Measurements from ENCODE around the gene PCDHA12.
A peak's percentile ranks its signal among the peaks of the same experiment; 100 is the strongest.
"Not testable (repeated sequence)": the region's sequence is repeated elsewhere in the genome, so short reads cannot be mapped to it uniquely, and the experiment has no call there.

Gene PCDHA12

DNA sequence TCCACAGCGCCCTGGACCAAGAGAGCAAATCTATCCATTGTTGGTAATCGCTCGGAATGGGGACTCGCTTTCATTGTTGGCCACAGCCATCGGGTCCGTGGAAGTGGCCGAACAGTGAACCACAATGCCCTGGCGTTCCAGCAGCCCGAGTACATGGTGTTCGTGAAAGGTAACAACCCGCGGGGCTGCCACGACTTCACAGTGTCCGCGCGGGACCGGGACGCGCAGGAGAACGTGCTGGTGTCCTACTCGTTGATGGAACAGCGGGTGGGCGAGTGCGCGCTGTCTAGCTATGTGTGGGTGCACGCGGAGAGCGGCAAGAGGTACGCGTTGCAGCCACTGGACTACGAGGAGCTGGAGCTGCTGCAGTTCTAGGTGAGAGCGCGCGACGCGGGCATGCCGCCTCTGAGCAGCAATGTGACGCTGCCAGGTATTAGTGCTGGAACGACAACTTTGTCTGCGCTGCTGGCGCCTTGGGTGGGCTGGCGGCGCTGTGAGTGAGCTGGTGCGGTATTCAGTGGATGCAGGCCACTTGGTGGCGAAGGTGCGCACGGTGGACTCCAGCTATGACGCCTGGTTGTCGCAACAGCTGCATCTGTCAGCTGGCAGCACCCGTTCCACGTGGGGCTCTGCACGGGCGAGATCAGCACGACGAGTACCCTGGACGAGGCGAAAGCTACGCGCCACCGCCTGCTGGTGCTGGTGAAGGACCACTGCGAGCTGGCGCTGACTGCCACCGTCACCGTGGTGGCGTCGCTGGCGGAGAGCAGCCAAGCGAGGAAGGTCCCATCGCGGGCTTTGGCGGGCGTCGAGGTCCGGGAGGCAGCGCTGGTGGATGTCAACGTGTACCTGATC, 12.4 kb upstream of the PCDHA12 start:
- no peak for DNase-seq

DNA sequence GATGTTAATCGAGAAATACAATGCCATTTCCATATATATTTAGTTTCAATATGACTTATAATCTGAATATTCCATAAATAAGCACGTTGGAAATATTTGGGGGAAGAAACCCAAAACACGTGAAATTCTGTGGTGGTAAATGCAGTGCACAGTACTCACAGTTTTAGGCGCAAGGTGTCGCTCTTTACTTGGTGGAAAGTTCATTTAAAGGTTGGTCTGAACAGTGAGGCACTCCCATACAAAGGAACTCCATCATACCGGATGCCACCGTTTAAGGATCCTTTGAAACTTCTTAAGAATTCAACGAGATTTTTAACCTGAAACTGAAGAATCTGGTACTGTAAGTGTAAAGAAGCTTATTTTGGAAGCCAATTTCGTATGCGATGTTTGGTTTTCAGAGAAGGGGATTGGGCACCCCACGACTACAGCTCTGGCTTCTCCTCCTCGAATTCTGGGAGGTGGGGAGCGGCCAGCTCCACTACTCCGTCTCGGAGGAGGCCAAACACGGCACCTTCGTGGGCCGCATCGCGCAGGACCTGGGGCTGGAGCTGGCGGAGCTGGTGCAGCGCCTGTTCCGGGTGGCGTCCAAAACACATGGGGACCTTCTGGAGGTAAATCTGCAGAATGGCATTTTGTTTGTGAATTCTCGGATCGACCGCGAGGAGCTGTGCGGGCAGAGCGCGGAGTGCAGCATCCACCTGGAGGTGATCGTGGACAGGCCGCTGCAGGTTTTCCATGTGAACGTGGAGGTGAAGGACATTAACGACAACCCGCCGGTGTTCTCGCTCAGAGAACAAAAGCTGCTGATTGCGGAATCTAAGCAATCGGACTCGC, 6.2 kb upstream of the PCDHA12 start, which contains the start of gene PCDHA11:
TSS of gene PCDHA11 (plus strand) at position 237 of the 834 bp plus-strand sequence. CDS start at position 384, 147 bp downstream.
- DNase-seq, result peak; percentile 5

DNA sequence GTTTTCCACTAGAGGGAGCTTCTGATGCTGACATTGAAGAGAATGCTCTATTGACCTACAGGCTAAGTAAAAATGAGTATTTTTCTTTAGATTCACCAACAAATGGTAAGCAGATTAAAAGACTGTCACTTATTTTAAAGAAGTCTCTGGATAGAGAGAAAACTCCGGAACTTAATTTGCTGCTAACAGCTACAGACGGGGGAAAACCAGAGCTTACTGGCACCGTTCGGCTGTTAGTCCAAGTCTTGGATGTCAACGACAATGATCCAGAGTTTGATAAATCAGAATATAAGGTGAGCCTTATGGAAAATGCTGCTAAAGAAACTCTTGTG, 5.6 kb upstream of the PCDHA12 start:
- no peak for DNase-seq

DNA sequence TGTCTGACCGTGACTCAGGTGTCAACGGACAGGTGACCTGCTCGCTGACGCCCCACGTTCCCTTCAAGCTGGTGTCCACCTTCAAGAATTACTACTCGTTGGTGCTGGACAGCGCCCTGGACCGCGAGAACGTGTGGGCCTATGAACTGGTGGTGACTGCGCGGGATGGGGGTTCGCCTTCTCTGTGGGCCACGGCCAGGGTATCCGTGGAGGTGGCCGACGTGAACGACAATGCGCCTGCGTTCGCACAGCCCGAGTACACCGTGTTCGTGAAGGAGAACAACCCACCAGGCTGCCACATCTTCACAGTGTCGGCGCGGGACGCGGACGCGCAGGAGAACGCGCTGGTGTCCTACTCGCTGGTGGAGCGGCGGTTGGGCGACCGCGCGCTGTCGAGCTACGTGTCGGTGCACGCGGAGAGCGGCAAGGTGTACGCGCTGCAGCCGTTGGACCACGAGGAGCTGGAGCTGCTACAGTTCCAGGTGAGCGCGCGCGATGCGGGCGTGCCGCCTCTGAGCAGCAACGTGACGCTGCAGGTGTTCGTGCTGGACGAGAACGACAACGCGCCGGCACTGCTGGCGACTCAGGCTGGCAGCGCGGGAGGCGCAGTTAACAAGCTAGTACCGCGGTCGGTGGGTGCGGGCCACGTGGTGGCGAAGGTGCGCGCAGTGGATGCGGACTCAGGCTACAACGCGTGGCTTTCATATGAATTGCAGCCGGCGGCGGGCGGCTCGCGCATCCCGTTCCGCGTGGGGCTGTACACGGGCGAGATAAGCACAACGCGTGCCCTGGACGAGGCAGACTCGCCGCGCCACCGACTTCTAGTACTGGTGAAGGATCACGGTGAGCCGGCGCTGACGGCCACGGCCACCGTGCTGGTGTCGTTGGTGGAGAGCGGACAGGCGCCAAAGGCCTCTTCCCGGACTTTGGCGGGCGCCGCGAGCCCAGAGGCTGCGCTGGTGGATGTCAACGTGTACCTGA, 4.6 kb upstream of the PCDHA12 start:
- DNase-seq, result no peak

DNA sequence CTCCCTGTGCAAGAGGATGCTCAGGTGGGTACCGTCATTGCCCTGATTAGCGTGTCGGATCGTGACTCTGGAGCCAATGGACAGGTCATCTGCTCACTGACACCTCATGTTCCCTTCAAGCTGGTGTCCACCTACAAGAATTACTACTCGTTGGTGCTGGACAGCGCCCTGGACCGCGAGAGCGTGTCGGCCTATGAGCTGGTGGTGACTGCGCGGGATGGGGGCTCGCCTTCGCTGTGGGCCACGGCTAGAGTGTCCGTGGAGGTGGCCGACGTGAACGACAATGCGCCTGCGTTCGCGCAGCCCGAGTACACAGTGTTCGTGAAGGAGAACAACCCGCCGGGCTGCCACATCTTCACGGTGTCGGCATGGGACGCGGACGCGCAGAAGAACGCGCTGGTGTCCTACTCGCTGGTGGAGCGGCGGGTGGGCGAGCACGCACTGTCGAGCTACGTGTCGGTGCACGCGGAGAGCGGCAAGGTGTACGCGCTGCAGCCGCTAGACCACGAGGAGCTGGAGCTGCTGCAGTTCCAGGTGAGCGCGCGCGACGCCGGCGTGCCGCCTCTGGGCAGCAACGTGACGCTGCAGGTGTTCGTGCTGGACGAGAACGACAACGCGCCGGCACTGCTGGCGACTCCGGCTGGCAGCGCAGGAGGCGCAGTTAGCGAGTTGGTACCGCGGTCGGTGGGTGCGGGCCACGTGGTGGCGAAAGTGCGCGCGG, 1.6 kb downstream of the PCDHA12 start:
- not testable (repeated sequence) for DNase-seq

DNA sequence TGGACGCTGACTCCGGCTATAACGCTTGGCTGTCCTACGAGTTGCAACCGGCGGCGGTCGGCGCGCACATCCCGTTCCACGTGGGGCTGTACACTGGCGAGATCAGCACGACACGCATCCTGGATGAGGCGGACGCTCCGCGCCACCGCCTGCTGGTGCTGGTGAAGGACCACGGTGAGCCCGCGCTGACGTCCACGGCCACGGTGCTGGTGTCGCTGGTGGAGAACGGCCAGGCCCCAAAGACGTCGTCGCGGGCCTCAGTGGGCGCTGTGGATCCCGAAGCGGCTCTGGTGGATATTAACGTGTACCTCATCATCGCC, 2.1 kb downstream of the PCDHA12 start:
- no peak for DNase-seq

DNA sequence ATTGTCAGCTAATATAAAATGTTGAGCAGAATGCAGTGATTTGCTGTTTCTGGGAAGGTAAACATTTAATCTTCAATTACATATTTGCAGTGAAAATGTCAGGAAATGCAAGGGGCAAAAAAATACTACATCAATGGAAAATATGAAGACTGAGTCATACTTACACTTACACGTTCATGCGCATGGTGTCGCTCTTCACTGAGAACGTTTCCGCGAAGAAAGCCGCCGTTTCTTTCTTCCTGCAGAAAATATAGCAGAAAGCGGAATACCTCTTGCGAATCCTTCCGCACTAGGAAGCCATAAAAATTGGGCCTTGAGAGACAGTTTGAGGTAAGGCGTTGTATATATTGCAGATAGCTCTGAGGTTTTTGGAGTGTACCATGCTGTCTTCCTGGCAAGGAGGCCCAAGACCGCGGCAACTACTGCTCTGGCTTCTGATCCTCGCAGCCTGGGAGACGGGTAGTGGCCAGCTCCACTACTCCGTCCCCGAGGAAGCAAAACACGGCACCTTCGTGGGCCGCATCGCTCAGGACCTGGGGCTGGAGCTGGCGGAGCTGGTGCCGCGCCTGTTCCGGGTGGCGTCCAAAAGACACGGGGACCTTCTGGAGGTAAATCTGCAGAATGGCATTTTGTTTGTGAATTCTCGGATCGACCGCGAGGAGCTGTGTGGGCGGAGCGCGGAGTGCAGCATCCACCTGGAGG, 6.9 kb downstream of the PCDHA12 start, which contains the start of gene PCDHA13:
TSS of gene PCDHA13 (plus strand) at position 236 of the 702 bp plus-strand sequence. CDS start at position 381, 145 bp downstream.
- no peak for DNase-seq

DNA sequence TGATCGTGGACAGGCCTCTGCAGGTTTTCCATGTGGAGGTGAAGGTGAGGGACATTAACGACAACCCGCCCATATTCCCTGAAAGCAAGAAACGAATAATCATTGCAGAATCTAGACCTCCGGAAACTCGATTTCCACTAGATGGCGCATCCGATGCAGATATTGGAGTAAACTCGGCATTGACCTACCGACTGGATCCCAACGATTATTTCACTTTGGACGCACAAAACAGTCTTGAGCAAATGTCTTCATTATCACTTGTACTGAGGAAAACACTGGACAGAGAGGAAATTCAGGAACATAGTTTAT, 7.4 kb downstream of the PCDHA12 start:
- no peak for DNase-seq

DNA sequence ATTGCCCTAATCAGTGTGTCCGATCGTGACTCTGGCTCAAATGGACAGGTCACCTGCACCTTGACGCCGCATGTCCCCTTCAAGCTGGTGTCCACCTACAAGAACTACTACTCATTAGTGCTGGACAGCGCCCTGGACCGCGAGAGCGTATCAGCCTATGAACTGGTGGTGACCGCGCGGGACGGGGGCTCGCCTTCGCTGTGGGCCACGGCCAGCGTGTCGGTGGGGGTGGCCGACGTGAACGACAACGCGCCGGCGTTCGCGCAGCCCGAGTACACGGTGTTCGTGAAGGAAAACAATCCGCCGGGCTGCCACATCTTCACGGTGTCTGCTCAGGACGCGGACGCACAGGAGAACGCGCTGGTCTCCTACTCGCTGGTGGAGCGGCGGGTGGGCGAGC, 8.3 kb downstream of the PCDHA12 start:
- no peak for DNase-seq

DNA sequence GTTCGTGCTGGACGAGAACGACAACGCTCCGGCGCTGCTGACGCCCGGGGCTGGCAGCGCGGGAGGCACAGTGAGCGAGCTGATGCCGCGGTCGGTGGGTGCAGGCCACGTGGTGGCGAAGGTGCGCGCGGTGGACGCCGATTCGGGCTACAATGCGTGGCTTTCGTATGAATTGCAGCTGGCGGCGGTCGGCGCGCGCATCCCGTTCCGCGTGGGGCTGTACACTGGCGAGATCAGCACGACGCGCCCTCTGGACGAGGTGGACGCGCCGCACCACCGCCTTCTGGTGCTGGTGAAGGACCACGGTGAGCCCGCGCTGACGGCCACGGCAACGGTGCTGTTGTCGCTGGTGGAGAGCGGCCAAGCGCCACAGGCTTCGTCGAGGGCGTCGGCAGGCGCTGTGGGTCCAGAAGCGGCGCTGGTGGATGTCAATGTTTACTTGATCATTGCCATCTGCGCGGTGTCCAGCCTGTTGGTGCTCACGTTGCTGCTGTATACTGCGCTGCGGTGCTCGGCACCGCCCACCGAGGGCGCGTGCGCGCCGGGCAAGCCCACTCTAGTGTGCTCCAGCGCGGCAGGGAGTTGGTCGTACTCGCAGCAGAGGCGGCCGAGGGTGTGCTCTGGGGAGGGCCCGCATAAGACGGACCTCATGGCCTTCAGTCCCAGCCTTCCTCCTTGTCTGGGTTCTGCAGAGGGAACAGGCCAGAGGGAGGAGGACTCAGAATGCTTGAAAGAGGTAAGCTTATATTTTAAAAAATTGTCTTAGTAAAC, 9.0 kb downstream of the PCDHA12 start:
- DNase-seq, result no peak

DNA sequence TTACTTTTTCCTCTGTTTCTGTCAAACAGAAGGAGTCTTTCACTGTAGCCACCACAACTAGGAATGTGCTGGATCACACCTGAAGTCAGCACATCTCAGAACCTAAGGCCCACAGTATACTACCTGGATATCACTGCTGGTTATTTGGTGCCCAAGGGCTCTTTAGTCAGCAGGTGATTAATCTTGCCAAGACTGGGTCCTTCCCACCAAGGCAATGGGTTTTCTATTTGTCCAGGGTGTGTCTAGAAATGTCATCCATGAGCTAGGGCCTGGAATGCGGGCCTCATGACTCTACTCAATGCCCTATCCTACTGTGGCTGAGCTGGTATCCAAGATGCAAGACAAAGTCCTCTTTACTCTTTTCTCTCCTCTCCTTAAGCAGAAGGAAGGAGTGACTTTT, 41.2 kb downstream of the PCDHA12 start:
- no peak for DNase-seq

DNA sequence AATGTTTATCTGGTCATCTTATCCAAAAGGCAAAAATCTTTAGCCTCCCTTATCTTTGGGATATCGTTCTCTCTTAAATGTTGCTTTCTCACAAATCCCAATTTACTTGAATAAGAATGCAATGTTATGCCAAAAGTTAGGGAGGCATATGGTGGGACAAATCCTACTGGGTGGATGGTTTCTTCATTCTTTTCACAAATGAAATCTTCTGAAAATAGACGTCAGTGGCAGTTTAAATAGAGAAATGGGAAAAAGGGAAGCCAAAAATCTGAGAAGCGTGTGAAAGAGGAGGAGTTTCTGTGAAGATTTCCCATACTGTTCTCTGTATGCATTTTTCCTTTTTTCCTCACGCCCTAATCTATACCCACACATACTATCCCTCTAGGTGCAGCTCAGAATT, 48.5 kb downstream of the PCDHA12 start:
- DNase-seq, result no peak

DNA sequence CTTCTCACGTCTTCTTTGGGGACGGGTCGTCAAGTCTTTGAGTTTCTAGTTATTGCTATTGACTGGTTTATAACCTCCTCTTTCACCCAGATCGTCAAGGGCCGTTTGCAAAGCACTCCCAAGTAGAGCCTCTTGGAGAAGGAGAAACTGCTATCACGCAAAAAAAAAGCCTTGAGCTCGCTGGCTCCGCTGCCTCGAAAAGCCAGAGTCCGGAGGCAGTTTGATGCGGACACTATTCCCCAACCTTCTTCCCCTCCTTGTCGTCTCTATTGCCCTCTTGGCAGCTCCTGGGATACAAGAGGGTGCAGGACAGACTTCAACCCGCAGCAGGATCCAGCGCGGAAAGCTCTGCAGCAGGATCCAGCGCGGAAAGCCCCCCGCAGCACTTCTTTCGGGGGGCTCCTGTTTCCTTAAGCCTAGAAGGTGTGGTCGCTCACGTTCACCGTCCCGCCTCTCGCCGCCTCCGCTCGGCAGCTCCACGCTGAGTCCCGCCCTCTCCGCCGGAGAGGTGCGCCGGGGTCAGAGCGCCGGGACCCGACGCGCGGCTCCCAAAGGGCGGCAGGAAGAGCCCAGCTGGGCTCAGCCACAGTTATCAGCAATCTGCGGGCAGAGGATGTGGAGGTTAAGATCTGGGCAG, 50.8 kb downstream of the PCDHA12 start, which contains the start of gene PCDHAC1:
TSS of gene PCDHAC1 (plus strand) at position 494 of the 637 bp plus-strand sequence. CDS start 594 bp downstream, outside the sequence.
- no peak for DNase-seq

DNA sequence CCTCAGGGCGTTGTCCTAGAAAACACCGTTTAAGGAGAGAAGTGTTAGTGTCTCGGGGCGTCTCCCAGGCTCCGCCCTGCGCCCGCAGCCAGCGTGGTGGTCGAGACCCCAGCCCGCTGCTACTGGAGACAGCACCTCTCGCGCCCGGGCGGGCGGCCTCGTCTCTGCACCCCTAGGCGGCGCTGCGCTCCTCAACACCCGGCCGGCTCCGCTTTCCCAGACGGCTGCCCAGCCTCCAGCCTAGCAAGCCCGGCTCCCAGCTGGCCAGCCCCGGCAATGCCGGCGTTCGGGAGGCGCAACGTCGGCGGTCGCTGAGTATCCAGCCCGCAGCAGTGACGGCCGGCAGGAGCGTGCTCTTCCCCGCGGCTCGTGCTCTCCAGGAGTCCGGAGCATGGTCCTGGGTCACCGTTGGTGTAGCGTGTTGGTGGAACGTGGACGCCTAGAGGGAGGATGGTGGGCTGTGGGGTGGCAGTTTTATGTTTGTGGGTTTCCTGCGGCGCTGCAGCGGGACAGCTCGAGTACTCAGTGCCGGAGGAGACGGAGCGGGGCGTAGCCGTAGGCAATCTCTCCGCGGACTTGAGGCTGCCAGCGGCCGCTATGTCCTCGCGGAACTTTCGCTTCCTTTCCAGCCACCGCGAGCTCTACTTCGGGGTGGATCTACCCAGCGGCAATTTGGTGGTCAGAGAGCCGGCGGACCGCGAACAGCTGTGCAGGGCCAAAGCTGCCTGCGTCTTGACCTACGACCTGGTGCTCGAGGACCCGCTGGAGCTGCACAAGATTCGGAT, 51.5 kb downstream of the PCDHA12 start:
- DNase-seq, result peak; percentile 1

DNA sequence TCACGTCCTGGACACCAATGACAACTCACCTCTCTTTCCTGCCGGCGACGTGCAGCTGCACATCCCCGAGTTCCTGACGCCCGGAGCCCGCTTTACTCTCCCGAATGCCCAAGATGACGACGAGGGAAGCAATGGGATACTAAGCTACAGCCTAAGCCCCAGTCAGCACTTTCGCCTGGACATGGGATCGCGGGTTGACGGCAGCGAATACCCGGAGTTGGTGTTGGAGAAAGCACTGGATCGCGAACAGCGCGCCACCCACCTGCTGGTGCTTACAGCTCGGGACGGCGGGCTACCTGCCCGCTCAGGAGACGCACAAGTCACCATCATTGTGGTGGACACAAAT, 52.1 kb downstream of the PCDHA12 start:
- DNase-seq, result no peak

Measured in activated CD4-positive, alpha-beta T cell treated with anti-CD3 and anti-CD28 coated beads, Interleukin-2, amount 50 U/mL, for 16 hours (primary cell).